MM.1S (cell line): ENCODE measurements around the gene EHBP1.

Experiments used
- EZH2 ChIP-seq: fragments of 300-600 bp; sonication (generic); optimal IDR thresholded peaks from 2 replicates; pipeline ENCODE3; 2017; ENCODE audit warnings: low read depth, mild to moderate bottlenecking, antibody characterized with exemption, low read length, mixed read lengths
- EZH2phosphoT487 ChIP-seq: fragments of 300-600 bp; sonication (generic); IDR thresholded peaks from 2 replicates; pipeline ENCODE4 v1.6.1; 2018; ENCODE audit warnings: antibody characterized with exemption, low read length
- TF ChIP-seq, protein P1 (sequence below): fragments of 300-600 bp; sonication (generic); IDR thresholded peaks from 2 replicates; pipeline ENCODE4 v1.5.1; 2016; ENCODE audit warnings: antibody characterized with exemption, low read length, mixed read lengths

DNA sequence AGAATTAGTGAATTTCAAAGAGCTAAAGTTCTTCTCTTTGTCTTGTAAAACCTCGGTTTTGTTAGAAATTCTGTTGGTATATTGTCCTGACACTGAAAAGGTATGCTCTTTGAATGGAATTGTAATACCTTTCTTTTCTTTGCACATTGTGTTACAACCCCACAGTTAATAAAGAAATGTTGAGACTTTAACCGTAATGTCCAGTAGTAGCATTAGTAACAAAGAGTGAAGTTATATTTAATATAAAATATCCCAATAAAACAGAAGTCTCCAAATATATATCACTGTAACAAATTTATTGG lies 69.8 kb downstream of the EHBP1 start:
- TF ChIP-seq, protein P1, sequence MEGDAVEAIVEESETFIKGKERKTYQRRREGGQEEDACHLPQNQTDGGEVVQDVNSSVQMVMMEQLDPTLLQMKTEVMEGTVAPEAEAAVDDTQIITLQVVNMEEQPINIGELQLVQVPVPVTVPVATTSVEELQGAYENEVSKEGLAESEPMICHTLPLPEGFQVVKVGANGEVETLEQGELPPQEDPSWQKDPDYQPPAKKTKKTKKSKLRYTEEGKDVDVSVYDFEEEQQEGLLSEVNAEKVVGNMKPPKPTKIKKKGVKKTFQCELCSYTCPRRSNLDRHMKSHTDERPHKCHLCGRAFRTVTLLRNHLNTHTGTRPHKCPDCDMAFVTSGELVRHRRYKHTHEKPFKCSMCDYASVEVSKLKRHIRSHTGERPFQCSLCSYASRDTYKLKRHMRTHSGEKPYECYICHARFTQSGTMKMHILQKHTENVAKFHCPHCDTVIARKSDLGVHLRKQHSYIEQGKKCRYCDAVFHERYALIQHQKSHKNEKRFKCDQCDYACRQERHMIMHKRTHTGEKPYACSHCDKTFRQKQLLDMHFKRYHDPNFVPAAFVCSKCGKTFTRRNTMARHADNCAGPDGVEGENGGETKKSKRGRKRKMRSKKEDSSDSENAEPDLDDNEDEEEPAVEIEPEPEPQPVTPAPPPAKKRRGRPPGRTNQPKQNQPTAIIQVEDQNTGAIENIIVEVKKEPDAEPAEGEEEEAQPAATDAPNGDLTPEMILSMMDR, result no peak
- TF ChIP-seq EZH2phosphoT487, result no peak
- TF ChIP-seq EZH2, result no peak
